ENCODE data around the gene GUSB. TPM values are rescaled to one million over a fixed set of nuclear protein-coding genes. Genes with fewer than 3 reads are reported as not detected.
A peak's percentile ranks its signal among the peaks of the same experiment; 100 is the strongest.

The GUSB gene
- total and polyA plus RNA-seq, 9 of the 15 experiments (the other 6 are each of a cell fraction or from before 2014, with no cell fraction given), result 22.7 to 102 (median 60.1) TPM

DNA sequence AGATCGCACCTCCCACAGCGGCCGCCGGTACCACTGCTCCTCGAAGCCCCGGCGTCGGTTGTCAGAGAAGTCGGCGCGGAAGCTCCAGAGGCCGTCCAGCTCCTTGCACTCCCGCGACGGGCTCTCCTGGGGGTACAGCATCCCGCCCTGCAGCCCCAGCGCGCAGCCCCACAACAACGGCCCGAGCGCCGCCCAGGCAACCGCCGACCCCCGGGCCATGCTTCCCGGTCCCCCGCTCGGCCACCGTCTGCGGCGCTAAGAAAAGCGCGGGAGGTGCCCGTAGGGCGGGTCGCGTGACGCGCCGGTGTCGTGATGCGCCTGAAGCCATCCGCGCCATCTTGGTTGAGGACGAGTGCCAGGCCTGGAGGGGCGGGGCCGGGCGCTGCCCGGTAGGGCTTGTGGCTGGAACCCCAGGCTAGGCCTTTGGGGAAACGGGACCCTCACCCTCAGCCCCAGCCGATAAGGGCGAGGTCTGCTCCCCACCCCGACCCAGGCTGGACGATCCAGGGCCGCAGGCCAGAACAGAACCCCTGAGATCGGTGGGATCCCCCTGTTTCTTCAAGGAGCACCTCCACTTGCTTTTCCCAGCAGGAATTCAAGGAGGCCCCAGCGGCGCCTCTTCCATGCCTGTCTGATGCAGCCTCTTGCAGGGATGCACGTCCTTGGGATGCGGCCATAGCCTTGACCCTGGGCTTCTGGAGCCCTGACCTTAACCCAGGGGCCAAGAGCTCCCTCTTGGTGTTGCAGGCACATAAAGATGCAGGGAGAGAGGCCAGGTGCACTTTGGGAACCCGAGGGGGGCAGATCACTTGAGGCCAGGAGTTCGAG lies at the start of gene GUSB (continued):
- TF ChIP-seq, protein P1, sequence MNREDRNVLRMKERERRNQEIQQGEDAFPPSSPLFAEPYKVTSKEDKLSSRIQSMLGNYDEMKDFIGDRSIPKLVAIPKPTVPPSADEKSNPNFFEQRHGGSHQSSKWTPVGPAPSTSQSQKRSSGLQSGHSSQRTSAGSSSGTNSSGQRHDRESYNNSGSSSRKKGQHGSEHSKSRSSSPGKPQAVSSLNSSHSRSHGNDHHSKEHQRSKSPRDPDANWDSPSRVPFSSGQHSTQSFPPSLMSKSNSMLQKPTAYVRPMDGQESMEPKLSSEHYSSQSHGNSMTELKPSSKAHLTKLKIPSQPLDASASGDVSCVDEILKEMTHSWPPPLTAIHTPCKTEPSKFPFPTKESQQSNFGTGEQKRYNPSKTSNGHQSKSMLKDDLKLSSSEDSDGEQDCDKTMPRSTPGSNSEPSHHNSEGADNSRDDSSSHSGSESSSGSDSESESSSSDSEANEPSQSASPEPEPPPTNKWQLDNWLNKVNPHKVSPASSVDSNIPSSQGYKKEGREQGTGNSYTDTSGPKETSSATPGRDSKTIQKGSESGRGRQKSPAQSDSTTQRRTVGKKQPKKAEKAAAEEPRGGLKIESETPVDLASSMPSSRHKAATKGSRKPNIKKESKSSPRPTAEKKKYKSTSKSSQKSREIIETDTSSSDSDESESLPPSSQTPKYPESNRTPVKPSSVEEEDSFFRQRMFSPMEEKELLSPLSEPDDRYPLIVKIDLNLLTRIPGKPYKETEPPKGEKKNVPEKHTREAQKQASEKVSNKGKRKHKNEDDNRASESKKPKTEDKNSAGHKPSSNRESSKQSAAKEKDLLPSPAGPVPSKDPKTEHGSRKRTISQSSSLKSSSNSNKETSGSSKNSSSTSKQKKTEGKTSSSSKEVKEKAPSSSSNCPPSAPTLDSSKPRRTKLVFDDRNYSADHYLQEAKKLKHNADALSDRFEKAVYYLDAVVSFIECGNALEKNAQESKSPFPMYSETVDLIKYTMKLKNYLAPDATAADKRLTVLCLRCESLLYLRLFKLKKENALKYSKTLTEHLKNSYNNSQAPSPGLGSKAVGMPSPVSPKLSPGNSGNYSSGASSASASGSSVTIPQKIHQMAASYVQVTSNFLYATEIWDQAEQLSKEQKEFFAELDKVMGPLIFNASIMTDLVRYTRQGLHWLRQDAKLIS (CRISPR knock-in tag; IDR thresholded peaks at IDR 0.05), result peak; percentile 91
- peak; percentile 69; the same call in 1 of the 2 replicates for TF ChIP-seq MXI1 (IDR thresholded peaks at IDR 0.05; ENCODE audit: low read depth, low read length)
- no peak for TF ChIP-seq HNRNPUL1 (IDR thresholded peaks at IDR 0.05; ENCODE audit: low read length)
- TF ChIP-seq ZNF232 (CRISPR knock-in tag; IDR thresholded peaks at IDR 0.05), result peak; percentile 88; the same call in 1 of the 2 replicates
- 0 out of 2 replicates have a peak, but pooled peaks have one; percentile 51 for TF ChIP-seq ZNF224 (CRISPR knock-in tag; IDR thresholded peaks at IDR 0.05)
- peak; percentile 57 for TF ChIP-seq NCOR1 (IDR thresholded peaks at IDR 0.05)
- no peak for TF ChIP-seq FOXM1 (IDR thresholded peaks at IDR 0.05; ENCODE audit: low read depth)
- TF ChIP-seq FOXM1 (CRISPR knock-in tag; IDR thresholded peaks at IDR 0.05; ENCODE audit: low read depth), result peak; percentile 76; the same call in 1 of the 2 replicates
- TF ChIP-seq, protein P2, sequence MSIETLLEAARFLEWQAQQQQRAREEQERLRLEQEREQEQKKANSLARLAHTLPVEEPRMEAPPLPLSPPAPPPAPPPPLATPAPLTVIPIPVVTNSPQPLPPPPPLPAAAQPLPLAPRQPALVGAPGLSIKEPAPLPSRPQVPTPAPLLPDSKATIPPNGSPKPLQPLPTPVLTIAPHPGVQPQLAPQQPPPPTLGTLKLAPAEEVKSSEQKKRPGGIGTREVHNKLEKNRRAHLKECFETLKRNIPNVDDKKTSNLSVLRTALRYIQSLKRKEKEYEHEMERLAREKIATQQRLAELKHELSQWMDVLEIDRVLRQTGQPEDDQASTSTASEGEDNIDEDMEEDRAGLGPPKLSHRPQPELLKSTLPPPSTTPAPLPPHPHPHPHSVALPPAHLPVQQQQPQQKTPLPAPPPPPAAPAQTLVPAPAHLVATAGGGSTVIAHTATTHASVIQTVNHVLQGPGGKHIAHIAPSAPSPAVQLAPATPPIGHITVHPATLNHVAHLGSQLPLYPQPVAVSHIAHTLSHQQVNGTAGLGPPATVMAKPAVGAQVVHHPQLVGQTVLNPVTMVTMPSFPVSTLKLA (conservative IDR thresholded peaks at IDR 0.05), result peak; percentile 90 to 95
- TF ChIP-seq, protein P3, sequence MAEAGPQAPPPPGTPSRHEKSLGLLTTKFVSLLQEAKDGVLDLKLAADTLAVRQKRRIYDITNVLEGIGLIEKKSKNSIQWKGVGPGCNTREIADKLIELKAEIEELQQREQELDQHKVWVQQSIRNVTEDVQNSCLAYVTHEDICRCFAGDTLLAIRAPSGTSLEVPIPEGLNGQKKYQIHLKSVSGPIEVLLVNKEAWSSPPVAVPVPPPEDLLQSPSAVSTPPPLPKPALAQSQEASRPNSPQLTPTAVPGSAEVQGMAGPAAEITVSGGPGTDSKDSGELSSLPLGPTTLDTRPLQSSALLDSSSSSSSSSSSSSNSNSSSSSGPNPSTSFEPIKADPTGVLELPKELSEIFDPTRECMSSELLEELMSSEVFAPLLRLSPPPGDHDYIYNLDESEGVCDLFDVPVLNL (CRISPR knock-in tag; IDR thresholded peaks at IDR 0.05; ENCODE audit: low read depth), result peak; percentile 84
- peak; percentile 98 for TF ChIP-seq NR1H2 (CRISPR knock-in tag; IDR thresholded peaks at IDR 0.05)
- TF ChIP-seq SIN3B (IDR thresholded peaks at IDR 0.05; ENCODE audit: low read depth), result peak; percentile 85
- TF ChIP-seq NELFE (IDR thresholded peaks at IDR 0.05; ENCODE audit: insufficient read depth, insufficient read length), result no peak
- TF ChIP-seq NCOA2 (IDR thresholded peaks at IDR 0.05; ENCODE audit: partially characterized antibody in 2 of 2), result no peak
- TF ChIP-seq, protein P4, sequence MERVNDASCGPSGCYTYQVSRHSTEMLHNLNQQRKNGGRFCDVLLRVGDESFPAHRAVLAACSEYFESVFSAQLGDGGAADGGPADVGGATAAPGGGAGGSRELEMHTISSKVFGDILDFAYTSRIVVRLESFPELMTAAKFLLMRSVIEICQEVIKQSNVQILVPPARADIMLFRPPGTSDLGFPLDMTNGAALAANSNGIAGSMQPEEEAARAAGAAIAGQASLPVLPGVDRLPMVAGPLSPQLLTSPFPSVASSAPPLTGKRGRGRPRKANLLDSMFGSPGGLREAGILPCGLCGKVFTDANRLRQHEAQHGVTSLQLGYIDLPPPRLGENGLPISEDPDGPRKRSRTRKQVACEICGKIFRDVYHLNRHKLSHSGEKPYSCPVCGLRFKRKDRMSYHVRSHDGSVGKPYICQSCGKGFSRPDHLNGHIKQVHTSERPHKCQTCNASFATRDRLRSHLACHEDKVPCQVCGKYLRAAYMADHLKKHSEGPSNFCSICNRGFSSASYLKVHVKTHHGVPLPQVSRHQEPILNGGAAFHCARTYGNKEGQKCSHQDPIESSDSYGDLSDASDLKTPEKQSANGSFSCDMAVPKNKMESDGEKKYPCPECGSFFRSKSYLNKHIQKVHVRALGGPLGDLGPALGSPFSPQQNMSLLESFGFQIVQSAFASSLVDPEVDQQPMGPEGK (CRISPR knock-in tag; IDR thresholded peaks at IDR 0.05; ENCODE audit: borderline replicate concordance), result no peak
- TF ChIP-seq, protein P5, sequence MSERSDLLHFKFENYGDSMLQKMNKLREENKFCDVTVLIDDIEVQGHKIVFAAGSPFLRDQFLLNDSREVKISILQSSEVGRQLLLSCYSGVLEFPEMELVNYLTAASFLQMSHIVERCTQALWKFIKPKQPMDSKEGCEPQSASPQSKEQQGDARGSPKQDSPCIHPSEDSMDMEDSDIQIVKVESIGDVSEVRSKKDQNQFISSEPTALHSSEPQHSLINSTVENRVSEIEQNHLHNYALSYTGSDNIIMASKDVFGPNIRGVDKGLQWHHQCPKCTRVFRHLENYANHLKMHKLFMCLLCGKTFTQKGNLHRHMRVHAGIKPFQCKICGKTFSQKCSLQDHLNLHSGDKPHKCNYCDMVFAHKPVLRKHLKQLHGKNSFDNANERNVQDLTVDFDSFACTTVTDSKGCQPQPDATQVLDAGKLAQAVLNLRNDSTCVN (CRISPR knock-in tag; IDR thresholded peaks at IDR 0.05), result 0 out of 2 replicates have a peak, but pooled peaks have one; percentile 35
- no peak for TF ChIP-seq IFI16 (CRISPR knock-in tag; IDR thresholded peaks at IDR 0.05)

Measured in K562 (cell line).